GM19397 (cell line): ENCODE measurements around the gene RPS15.

ENCODE experiments used
- ATAC-seq: cut with Tn5 transposase; IDR thresholded peaks from one replicate; pipeline ENCODE4 v1.9.1; 2021; ENCODE audit warnings: mild to moderate bottlenecking, moderate library complexity; ENCODE audit not compliant: unreplicated experiment

The RPS15 gene

GRCh38 chr19:1438035-1438932 lies at the start of gene RPS15:
Gene RPS15, plus strand, starts transcription at chr19:1438396. Its CDS starts 30 bp downstream, at chr19:1438426.
- peak; percentile 81 for ATAC-seq

GRCh38 chr19:1388637-1389026 lies 49.6 kb upstream of the RPS15 start:
- no peak for ATAC-seq

GRCh38 chr19:1389033-1389940 lies 48.9 kb upstream of the RPS15 start:
- ATAC-seq, result no peak

GRCh38 chr19:1390890-1391423 lies 47.2 kb upstream of the RPS15 start:
- no peak for ATAC-seq

GRCh38 chr19:1392407-1392806 lies 45.8 kb upstream of the RPS15 start:
- no peak for ATAC-seq

- no peak for ATAC-seq
Measured at GRCh38 chr19:1392939-1393530, 45.2 kb upstream of the RPS15 start.

- ATAC-seq, result no peak
Measured at GRCh38 chr19:1393841-1394240, 44.4 kb upstream of the RPS15 start.

- ATAC-seq, result no peak
Measured at GRCh38 chr19:1394252-1395193, 43.7 kb upstream of the RPS15 start.

- ATAC-seq, result no peak
Measured at GRCh38 chr19:1395194-1396018, 42.8 kb upstream of the RPS15 start.

- ATAC-seq, result no peak
Measured at GRCh38 chr19:1396019-1396767, 42.0 kb upstream of the RPS15 start.

GRCh38 chr19:1396768-1397679 lies 41.2 kb upstream of the RPS15 start:
- no peak for ATAC-seq

- ATAC-seq, result no peak
Measured at GRCh38 chr19:1397838-1398237, 40.4 kb upstream of the RPS15 start.

- ATAC-seq, result no peak
Measured at GRCh38 chr19:1399079-1399478, 39.1 kb upstream of the RPS15 start.

GRCh38 chr19:1399745-1400144 lies 38.5 kb upstream of the RPS15 start:
- no peak for ATAC-seq

GRCh38 chr19:1400281-1401137 lies 37.7 kb upstream of the RPS15 start:
- no peak for ATAC-seq

- ATAC-seq, result no peak
Measured at GRCh38 chr19:1401138-1401888, 36.9 kb upstream of the RPS15 start, which contains the start of gene GAMT. Gene GAMT, minus strand, starts transcription at chr19:1401542. Its CDS starts 66 bp downstream, at chr19:1401476.
